Mucosa of gallbladder (tissue), 1 donor: Measurements from ENCODE around the gene CDK14. TPM values are rescaled to one million over a fixed set of nuclear protein-coding genes. Genes with fewer than 3 reads are reported as not detected.

ENCODE experiments used
- DNase-seq: peaks from one replicate; pipeline ENCODE4 v3.0.0-alpha.2; 2020; ENCODE audit warnings: low spot score
- total RNA-seq: library from RNA; stranded (reverse); gene quantifications from one replicate; pipeline ENCODE4 v1.2.1, GENCODE V29; 2021
- donor health status: DM: no; HTN: no; CAD: no.

CDK14 gene
- 70.3 TPM for total RNA-seq

- peak; percentile 77 for DNase-seq
These were observed at the start of gene CDK14 for GRCh38 chr7:90595801-90596670. CDK14 (plus strand) TSS chr7:90596321; CDS start chr7:90596628, 307 bp downstream.

GRCh38 chr7:90551036-90551435 lies 45.1 kb upstream of the CDK14 start:
- DNase-seq, result no peak

GRCh38 chr7:90552521-90552920 lies 43.6 kb upstream of the CDK14 start:
- DNase-seq, result no peak

- no peak for DNase-seq
These were observed 35.4 kb upstream of the CDK14 start for GRCh38 chr7:90560730-90561129.

GRCh38 chr7:90563286-90563685 lies 32.8 kb upstream of the CDK14 start:
- DNase-seq, result no peak

GRCh38 chr7:90564455-90564854 lies 31.7 kb upstream of the CDK14 start:
- DNase-seq, result no peak

GRCh38 chr7:90568213-90568612 lies 27.9 kb upstream of the CDK14 start:
- DNase-seq, result no peak

- no peak for DNase-seq
These were observed 26.8 kb upstream of the CDK14 start for GRCh38 chr7:90569368-90569767.

GRCh38 chr7:90570373-90570959 lies 25.7 kb upstream of the CDK14 start:
- DNase-seq, result no peak

- peak; percentile 48 for DNase-seq
These were observed 21.8 kb upstream of the CDK14 start for GRCh38 chr7:90574146-90574819.

GRCh38 chr7:90574820-90575187 lies 21.3 kb upstream of the CDK14 start:
- no peak for DNase-seq

- DNase-seq, result no peak
These were observed 16.9 kb upstream of the CDK14 start for GRCh38 chr7:90579181-90579688.

GRCh38 chr7:90580051-90580450 lies 16.1 kb upstream of the CDK14 start:
- DNase-seq, result no peak

- DNase-seq, result no peak
These were observed 14.0 kb upstream of the CDK14 start for GRCh38 chr7:90582164-90582563.

GRCh38 chr7:90584378-90584777 lies 11.7 kb upstream of the CDK14 start:
- no peak for DNase-seq

GRCh38 chr7:90586091-90586490 lies 10.0 kb upstream of the CDK14 start:
- DNase-seq, result no peak

GRCh38 chr7:90587766-90588165 lies 8.4 kb upstream of the CDK14 start:
- no peak for DNase-seq

GRCh38 chr7:90592033-90592432 lies 4.1 kb upstream of the CDK14 start:
- DNase-seq, result no peak

- no peak for DNase-seq
These were observed 2.9 kb upstream of the CDK14 start for GRCh38 chr7:90593205-90593604.

GRCh38 chr7:90594751-90595317 lies 1.3 kb upstream of the CDK14 start:
- DNase-seq, result no peak

GRCh38 chr7:90595342-90595800 lies 750 bp upstream of the CDK14 start:
- no peak for DNase-seq
